GM18909 (cell line): Measurements from ENCODE around the gene RNF32.
"Not testable (repeated sequence)": the region's sequence is repeated elsewhere in the genome, so short reads cannot be mapped to it uniquely, and the experiment has no call there.

Experiments used
- ATAC-seq: cut with Tn5 transposase; IDR thresholded peaks from one replicate; pipeline ENCODE4 v1.9.1; 2021; ENCODE audit warnings: mild to moderate bottlenecking; ENCODE audit not compliant: unreplicated experiment, poor library complexity

RNF32 gene

DNA sequence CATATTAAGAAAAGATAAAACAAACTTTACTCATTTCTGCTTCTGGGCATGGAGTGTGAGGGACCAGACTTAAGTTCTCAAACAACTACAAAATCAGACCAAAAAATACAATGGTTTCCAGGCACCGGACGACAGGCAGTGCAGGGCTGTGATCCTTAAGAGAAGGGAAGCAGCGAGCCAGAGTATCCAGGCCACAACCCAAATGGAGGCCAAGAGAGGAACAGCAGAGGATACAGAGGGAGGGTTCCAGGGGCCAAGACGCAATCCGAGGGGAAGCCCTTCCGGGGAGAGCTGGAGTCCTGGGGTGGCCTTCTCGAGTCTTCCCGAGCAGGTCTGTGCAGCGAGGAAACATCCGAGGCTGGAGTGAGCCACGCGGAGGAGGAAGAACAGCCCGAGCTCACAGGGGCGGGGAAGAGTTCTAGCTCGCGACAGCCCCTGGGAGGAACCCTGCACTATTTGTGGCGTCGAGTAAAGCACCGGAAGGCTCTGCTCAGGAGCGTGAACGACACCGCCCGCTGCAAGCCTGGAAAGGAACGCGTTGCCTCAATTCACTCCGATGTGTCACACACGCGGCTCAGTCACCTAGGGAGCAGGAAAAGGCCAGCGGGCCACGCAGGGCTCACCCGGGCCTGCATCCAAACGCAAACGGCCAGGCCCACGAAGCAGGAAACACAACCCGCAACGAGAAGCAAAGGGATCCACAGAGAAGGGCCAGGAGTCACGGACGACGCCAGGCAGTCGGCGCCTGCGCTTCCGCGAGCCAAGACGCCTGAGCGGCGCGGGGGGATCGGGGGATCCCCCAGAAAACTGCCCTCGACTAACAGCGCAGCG lies 933 bp upstream of the RNF32 start:
- no peak for ATAC-seq

DNA sequence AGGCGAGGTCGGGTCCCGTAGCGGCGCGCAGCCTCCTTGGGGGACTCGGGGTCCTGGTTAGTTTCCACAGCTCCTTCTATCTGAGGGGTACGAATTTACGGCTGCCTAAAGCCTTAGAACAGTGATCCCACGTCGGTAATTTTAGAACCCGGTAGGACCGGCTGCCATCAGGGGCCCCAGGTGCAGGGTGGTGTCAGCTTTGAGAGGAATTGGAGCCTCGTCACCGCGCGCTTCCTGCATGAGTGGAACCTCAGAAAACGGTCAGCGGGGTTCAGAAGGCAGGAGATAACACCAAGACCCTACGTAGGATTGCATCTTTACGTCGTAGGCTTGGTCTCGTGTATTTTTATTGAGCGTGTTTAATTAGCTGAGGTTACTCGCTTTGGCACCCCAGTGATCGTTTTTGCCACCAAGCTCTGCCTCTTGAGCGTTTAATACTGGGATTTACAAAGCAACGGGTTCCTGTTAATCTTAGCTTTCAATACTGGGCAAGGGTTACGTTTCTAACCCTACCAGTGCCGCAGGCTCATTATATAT lies 443 bp downstream of the RNF32 start:
- peak; percentile 70 for ATAC-seq

DNA sequence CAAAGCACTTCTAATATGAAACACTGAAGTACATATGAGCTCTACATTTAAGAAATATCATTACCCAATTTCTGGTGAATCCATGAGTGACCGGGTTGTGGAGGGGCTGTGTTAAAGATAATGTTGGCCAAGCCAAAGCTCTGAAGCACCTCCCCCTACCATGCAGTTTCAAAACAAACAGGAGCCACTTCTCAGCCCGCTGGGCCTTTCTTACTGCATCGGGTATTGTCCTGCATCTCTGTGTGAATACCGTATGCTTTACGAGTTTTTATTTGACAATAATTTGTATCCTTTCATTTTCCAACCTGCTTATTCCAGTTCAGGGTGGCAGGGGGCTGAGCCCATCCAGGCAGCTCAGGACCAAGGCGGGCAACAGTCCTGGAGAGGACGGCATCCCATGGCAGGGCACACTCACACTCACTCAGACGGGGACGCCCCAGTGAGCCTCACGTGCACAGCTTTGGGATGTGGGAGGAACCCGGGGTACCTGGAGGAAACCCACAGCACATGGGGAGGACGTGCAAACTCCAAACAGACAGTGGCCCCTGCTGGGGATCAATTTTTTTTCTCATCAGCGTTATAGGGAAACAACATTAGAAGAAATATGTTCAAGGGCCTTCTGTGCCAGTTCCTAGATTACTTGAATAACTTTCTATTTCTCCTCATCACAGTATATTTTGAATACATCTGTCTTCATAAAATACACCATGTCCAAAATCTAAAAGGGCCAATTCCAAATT lies 1.9 kb downstream of the RNF32 start:
- ATAC-seq, result no peak

DNA sequence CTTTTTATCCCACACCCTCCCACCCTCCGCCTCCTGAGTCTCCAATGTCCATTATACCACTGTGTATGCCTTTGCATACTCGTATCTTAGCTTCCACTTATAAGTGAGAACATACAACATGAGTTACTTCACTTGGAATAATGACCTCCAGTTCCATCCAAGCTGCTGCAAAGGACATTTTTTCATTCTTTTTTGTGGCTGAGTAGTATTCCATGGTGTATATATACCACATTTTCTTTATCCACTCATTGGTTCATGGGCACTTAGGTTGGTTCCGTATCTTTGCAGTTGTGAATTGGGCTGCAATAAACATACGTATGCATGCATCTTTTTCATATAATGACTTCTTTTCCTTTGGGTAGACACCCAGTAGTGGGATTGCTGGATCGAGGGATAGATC lies 6.8 kb downstream of the RNF32 start:
- ATAC-seq, result not testable (repeated sequence)

DNA sequence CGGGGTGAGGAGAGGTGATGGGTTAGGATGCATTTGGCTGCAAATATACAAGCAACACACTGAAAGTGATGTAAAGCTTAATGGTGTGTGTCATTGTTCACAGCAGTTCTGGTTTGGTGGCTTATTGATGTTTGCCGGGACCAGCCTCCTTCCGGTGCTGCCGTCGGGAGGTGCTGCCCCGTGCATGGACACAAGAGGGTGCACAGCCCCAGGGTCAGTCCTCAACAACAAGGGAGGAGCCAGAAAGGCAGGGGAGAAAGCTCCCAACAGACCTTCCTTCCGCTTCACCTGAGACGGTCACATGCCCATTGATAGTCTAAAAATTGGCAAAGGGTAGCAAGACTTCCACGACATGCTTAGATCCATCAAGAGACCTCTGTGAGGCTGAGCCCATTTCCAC lies 9.5 kb downstream of the RNF32 start:
- no peak for ATAC-seq

DNA sequence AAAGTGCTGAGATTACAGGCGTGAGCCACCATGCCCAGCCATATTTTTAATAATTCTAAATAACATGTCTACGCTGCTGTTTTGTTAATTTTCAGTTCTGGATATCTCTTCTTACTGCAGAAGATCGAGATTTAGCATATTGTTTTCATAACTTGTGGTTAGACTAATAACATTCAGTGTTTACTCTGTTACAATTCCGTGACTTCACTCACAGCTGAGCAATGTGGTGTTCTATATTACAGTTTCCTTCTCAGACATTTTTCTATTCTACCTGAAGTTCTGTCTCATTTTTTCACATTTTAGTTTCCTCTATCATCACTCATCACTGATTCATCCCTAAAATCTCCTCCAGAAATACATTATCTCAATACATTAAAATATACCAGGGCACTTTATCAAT lies 10.9 kb downstream of the RNF32 start:
- ATAC-seq, result no peak

DNA sequence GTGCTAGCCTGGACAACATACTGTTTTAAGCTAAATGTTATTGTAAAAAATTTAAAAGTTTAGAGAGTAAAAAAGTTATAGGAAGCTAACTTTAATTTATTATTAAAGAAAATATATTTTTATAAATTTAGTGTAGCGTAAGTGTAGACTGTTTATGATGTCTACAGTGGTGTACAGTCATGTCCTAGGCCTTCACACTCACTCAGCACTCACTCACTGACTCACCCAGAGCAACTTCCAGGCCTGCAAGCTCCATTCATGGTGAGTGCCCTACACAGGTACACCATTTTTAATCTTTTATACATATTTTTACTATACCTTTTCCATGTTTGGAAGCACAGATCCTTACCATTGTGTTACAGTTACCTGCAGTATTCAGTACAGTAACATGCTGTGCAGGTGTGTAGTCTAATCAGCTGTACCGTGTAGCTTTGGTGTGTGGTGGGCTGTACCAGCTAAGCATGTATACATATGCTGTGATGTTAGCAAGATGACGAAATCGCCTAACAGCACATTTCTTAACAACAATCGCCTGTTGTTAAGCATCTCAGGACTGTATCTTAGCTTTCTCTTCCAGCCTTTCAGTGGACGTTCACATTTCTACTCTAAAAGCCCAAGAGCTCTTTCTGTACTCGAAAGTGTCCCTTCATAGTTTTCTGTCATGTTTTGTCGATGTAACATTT lies 12.5 kb downstream of the RNF32 start:
- no peak for ATAC-seq

DNA sequence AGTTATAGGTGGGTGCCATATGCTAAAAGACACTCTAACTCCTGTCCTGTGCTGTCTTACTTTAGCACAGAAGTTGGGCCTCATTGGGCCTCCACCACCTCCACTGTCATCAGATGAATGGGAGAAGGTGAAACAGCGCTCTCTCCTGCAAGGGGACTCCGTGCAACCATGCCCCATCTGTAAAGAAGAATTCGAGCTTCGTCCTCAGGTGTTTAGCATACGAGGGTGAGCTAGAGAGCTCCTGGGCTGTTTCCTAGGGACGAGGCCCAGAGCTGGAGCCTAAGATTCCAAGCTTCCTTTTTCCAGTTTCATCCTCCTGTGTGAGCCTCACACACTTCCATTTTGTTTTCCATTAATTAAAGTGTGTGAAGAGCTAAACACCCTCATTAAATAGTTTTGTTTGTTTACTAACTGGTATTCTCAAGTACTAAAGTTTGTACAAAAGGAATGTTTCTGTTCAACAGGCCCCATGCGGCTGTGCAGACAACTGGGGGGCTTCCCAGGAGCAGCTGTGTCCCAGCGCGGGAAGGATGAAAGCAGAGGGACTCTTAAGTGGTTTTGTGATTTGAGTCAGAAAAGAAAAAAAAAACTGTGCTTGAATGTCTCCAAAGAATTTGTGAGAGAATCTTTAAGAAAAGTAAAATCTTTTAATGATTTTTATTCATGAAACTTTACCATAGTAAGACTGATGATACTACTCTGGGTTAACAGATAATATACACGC lies 14.1 kb downstream of the RNF32 start:
- no peak for ATAC-seq

DNA sequence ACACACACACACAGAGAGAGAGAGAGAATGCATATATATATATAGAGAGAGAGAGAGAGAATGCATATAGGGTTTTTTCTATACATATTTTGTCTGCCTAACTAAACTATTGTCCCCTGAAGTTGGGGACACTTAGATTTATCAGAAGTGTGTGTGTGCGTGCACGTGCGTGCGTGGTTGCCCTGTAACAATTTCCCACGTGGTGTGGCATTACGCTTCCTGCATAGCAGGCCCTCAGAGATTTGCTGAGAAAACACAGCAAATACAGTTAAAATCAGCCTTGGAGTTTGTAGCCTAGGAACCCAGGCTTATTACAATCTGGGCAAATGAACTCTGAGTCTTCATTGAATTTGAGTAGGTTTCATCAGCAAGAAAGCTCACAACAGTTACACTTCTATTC lies 14.7 kb downstream of the RNF32 start:
- no peak for ATAC-seq

DNA sequence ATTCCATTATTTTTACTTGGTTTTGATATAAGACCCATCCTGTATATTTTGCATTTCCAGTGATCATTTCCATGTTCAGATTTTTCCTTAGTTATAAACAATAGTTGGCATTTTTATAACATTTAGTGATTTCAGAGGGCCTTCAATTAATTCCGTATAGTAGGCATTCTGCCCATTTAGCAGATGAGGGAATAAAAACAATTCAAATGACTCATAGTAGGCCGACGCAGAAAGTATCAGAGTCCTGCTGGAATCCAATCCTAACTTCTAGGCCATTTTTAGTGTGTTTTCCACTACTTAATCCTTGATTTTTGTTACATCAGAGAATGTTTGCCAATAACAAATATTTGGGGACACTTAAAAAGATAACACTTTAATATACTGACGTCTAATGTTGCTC lies 15.4 kb downstream of the RNF32 start:
- no peak for ATAC-seq

DNA sequence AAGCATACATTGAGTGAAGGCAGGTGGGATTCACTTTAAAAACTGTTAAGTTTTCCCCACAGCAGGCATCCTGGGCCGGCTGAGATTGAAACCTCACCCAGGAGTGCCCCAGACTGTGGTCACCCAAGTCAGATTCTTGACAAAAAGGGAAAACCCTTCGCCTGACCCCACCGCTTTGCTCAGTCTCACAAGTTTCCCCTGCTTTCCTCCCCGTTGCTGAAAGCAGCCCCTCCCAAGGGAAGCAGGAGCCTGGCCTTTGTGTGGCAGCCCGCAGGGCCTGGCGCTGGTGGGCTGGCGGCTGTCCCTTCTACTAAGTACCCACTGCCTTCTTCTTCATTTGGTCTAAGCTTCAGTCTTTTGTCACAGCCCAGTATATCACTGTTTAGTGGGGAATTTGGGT lies 16.0 kb downstream of the RNF32 start:
- peak; percentile 57 for ATAC-seq

DNA sequence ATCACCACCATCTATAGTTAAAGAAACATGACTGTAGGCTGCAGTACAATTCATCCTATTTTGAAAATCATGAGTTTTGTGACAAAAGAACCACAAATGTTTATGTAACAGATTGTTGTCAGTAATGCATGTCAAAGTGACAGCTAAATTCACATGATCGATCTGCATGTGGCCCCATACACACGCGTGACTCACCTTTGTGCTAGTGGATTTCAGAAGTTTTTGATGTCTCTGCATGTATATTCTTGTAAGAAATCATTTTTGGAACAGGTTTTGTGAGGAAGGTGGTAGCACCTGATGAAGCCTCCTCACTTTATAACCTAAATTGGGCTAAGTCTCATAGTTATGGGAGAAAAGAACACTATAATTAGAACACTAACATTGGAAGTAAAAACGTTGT lies 17.1 kb downstream of the RNF32 start:
- no peak for ATAC-seq

DNA sequence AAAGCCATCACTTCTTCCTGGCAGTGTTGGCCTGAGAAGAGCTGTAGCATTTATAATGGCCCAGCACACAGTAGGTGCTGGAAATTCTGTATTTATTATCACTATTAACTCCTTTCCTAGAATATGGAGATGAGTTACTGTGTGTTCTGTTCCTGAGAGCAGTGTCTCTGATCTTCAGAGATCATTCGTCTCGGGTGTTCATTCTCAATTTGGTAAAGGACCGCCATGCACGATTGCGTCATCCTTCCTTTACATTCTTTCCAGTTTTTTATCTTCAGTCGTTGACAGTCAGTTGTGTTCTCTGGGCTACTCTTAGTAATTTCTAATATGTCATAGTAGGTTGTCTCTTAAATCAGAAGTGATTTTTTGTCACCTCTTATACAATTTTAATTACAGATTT lies 18.6 kb downstream of the RNF32 start:
- no peak for ATAC-seq

DNA sequence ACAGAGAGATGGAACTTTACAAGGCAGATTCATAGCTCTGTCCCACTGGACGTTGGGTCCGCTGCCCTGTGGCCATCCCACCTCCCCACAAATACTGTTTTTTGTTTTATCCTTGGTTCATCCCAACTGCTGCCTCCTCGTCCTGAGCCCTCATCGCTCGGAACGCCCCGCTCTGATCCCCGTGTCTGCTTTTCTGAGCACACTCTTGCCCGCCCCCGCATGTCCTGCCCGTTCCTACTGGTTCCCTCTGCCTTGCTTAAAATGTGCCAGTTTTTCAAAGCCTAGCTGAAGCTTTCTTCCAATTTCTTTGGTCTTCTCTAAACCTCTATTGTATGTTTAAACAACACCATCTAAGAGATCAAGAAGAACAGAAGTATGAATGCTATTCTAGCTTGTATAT lies 19.4 kb downstream of the RNF32 start:
- ATAC-seq, result no peak

DNA sequence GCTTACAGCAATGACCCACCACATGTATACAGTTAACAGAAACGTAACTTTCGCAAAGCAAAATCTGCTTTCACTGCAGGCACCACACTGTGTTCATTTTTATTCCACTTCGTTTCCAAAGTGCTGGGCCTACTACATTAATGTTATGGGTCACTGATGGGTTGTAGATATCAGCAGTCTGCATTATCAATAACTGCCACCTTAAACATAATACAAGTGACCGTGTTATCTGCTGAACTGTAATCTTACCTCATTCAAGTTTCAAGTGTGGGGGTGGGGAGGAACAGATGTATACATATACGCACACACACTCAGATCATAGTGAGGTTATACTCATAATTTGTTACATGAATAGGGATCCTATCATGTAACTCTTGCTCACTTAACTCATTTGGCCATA lies 21.1 kb downstream of the RNF32 start:
- no peak for ATAC-seq

DNA sequence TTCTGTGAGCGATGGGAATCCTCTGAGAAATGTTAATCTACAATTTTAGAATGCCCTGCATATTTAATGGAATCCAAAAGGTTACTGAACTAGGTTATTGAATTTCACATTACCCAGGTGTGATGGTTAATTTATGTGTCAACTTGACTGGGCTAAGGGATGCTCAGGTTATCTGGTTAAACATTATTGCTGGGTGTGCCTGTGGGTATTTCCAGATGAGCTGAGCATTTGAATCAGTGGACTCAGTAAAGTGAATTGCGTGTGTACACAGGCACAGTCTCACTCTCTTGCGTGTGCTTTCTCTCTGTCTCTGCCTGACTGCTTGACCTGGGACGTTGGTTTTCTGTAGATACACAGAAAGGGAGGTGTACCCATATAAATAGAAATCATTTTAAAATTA lies 21.7 kb downstream of the RNF32 start:
- ATAC-seq, result no peak

DNA sequence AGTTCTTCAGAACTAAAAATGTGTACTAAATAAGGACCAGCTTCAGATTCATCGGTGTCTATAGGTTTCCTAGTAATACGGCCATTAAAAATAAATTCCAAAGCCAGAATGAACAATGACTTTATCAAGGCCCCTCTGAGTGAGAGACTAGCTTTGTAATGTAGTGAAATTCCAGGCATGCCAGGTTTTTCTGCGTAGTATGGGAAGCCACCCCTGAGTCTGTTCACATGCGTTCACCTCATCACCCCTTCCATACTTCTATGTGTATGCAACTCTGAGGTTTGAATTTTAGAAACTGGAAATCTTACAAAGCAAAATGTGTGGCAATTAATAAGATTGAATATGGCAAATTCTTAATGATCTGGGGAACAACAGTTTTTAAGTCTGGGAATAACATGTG lies 24.5 kb downstream of the RNF32 start:
- no peak for ATAC-seq

DNA sequence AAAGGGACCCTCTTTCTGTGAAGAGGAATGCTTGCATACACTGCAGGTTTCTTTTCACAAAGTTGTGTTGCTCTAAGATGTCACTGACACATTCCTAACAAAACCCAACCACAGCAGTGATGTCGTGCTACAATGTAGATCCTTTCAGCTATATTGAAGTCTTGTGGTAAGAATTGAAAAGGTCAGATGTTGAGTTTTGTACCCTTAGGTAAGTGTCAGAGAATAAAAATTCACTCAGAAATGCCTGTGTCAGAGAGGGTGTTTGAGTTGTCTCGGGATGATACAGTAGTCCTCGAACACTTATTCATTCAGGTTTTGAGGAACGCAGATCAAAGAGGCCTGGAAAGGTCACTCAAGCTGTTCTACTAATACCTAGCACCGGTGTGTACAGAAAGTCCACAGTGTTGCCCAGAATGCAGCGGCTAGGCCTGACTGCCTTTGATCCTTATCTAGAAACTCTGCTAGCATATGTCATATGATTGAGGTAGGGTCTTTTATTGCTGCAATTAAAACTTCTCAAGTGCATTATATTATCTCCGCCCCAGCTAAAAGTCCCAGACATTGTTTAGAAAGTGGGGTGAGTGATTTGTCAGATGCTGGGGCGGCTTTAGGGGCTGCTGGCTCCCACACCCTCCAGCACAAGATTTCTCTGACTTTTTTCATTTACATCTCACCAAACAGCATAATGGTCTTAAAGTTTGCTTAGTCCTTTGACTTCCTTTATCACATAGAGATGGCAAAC lies 26.0 kb downstream of the RNF32 start:
- ATAC-seq, result no peak

DNA sequence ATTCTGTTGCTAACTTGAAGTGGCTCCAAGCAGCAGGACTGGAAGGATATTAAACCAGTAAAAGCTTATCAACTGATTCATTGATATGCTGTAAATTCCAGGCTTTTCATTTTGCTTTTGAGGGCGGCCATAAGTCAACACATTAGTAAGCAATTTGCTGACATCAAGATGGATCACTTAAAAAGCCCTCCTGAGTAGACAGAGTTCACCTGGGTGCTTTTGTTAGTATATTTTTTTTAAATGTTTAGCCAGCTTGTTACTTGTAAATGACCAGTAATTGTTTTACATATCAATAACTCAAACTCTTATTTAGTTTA lies 26.5 kb downstream of the RNF32 start:
- ATAC-seq, result no peak
